H1 (cell line): ENCODE measurements around the gene RBM44. TPM values are rescaled to one million over a fixed set of nuclear protein-coding genes. Genes with fewer than 3 reads are reported as not detected.

Experiments used
- CTCF ChIA-PET: fragments of 300-600 bp; sonication (Branson Sonifier 250); formaldehyde crosslinking; loops from one replicate; lab custom pipeline; 2021; ENCODE audit not compliant: partially characterized antibody; lab: Charles Lee
- POLR2A ChIA-PET: fragments of 300-600 bp; sonication (Branson Sonifier 250); formaldehyde crosslinking; loops from one replicate; lab custom pipeline; 2021; ENCODE audit warnings: inconsistent platforms; ENCODE audit not compliant: partially characterized antibody; lab: Charles Lee
- DNase-seq, 2 experiments: peaks; one replicate each; pipeline versions ENCODE4 v3.0.0 to v3.0.0-alpha.2; 2010 to 2022; ENCODE audit warnings: low spot score in 2 of 2, low read depth in 1 of 2, mixed read lengths in 1 of 2
- FAIRE-seq: peaks from 2 replicates; lab custom pipeline; 2011; peaks lifted over from hg19 to GRCh38; lab: Jason Lieb, UNC
- H2AFZ ChIP-seq: 2 replicates; pipeline ENCODE4 v1.8.1; 2012; ENCODE audit warnings: low read length, inconsistent platforms
- H2AK5ac ChIP-seq: 2 replicates; pipeline ENCODE4 v1.6.1; 2013; ENCODE audit warnings: low read depth, low read length
- H2BK120ac ChIP-seq: replicated peaks from 2 replicates; pipeline ENCODE3; 2013; ENCODE audit warnings: low read depth, low read length, inconsistent platforms
- H2BK12ac ChIP-seq: 2 replicates; pipeline ENCODE4 v1.6.1; 2013; ENCODE audit warnings: low read depth, low read length
- H2BK15ac ChIP-seq: 2 replicates; pipeline ENCODE4 v1.6.1; 2013; ENCODE audit warnings: low read length
- H2BK20ac ChIP-seq: 2 replicates; pipeline ENCODE4 v1.6.1; 2013; ENCODE audit warnings: low read length
- H2BK5ac ChIP-seq: 2 replicates; pipeline ENCODE4 v1.6.1; 2013; ENCODE audit warnings: low read depth, low read length
- H3K14ac ChIP-seq: 2 replicates; pipeline ENCODE4 v1.6.1; 2013; ENCODE audit warnings: inconsistent platforms; ENCODE audit not compliant: insufficient read length
- H3K18ac ChIP-seq: 2 replicates; pipeline ENCODE4 v1.6.1; 2013; ENCODE audit warnings: low read length; ENCODE audit errors: extremely low read depth
- H3K23ac ChIP-seq: 2 replicates; pipeline ENCODE4 v1.6.1; 2013; ENCODE audit warnings: inconsistent platforms; ENCODE audit not compliant: insufficient read length
- H3K23me2 ChIP-seq: 2 replicates; pipeline ENCODE4 v1.6.1; 2013; ENCODE audit warnings: low read depth, low read length
- H3K27ac ChIP-seq: 2 replicates; pipeline ENCODE4 v1.6.1; 2011; ENCODE audit warnings: low read depth, low read length, inconsistent platforms
- H3K27me3 ChIP-seq, 4 experiments: replicated peaks in 1 of 4; 1 replicate in 1 of 4; 2 replicates in 3 of 4; pipeline versions ENCODE4 v1.6.1 to v1.8.1; 2011 to 2013; ENCODE audit warnings: low read length in 3 of 4, mild to moderate bottlenecking in 3 of 4, inconsistent platforms in 2 of 4, mixed read lengths in 2 of 4, moderate library complexity in 1 of 4; ENCODE audit not compliant: control insufficient read depth in 3 of 4, insufficient read depth in 3 of 4; ENCODE audit errors: extremely low read depth in 1 of 4
- H3K36me3 ChIP-seq, 4 experiments: 2 replicates each; pipeline versions ENCODE4 v1.6.1 to v1.8.1; 2011 to 2013; ENCODE audit warnings: mild to moderate bottlenecking in 4 of 4, low read length in 3 of 4, moderate library complexity in 2 of 4, control low read depth in 1 of 4, inconsistent platforms in 1 of 4; ENCODE audit not compliant: insufficient read depth in 4 of 4, control insufficient read depth in 2 of 4
- H3K4ac ChIP-seq: replicated peaks from 2 replicates; pipeline ENCODE3; 2013; ENCODE audit warnings: low read length, low read depth, mixed read lengths, inconsistent platforms; ENCODE audit not compliant: insufficient read length
- H3K4me1 ChIP-seq, 4 experiments: replicated peaks in 1 of 4; 1 replicate in 1 of 4; 2 replicates in 3 of 4; pipeline versions ENCODE4 v1.6.1 to v1.8.1; 2011 to 2013; ENCODE audit warnings: low read length in 3 of 4, inconsistent platforms in 2 of 4, mixed read lengths in 1 of 4; ENCODE audit not compliant: insufficient read depth in 4 of 4, control insufficient read depth in 3 of 4
- H3K4me2 ChIP-seq, 2 experiments: 2 replicates each; pipeline versions ENCODE4 v1.6.1 to v1.8.1; 2011 to 2013; ENCODE audit warnings: low read depth in 2 of 2, low read length in 2 of 2, control low read depth in 1 of 2, inconsistent platforms in 1 of 2, mild to moderate bottlenecking in 1 of 2; ENCODE audit not compliant: insufficient read depth in 1 of 2
- H3K4me3 ChIP-seq, 4 experiments: fragments of 200-600, 300-600 bp in 1 of 4; sonication (generic), shearing (Covaris generic), sonication (Bioruptor Twin) in 1 of 4; 2 replicates each; pipeline versions ENCODE4 v1.5.1 to v1.8.1; 2011 to 2016; ENCODE audit warnings: low read length in 4 of 4, low read depth in 3 of 4, control low read depth in 2 of 4, inconsistent platforms in 2 of 4, mild to moderate bottlenecking in 2 of 4, mixed read lengths in 1 of 4, moderate library complexity in 1 of 4; ENCODE audit not compliant: insufficient read depth in 2 of 4; ENCODE audit errors: extremely low read depth in 1 of 4
- H3K56ac ChIP-seq: replicated peaks from 2 replicates; pipeline ENCODE3; 2013; ENCODE audit warnings: low read depth, mild to moderate bottlenecking, mixed read lengths, low read length, inconsistent platforms; ENCODE audit not compliant: insufficient read length
- H3K79me1 ChIP-seq: 2 replicates; pipeline ENCODE4 v1.6.1; 2013; ENCODE audit warnings: low read depth, low read length, control low read depth
- H3K79me2 ChIP-seq, 2 experiments: 2 replicates each; pipeline versions ENCODE4 v1.6.1 to v1.8.1; 2012 to 2013; ENCODE audit warnings: low read length in 2 of 2, mild to moderate bottlenecking in 2 of 2, inconsistent platforms in 1 of 2; ENCODE audit not compliant: insufficient read depth in 2 of 2, control insufficient read depth in 1 of 2
- H3K9ac ChIP-seq, 4 experiments: replicated peaks in 1 of 4; 1 replicate in 1 of 4; 2 replicates in 3 of 4; pipeline versions ENCODE4 v1.6.1 to v1.8.1; 2011 to 2013; ENCODE audit warnings: low read depth in 3 of 4, low read length in 3 of 4, control low read depth in 2 of 4, mild to moderate bottlenecking in 2 of 4, moderate library complexity in 2 of 4, inconsistent platforms in 1 of 4; ENCODE audit errors: extremely low read depth in 1 of 4
- H3K9me3 ChIP-seq, 2 experiments: 2 replicates each; pipeline versions ENCODE4 v1.6.1 to v1.8.1; 2012 to 2013; ENCODE audit warnings: mild to moderate bottlenecking in 2 of 2, moderate library complexity in 2 of 2, control low read depth in 1 of 2, inconsistent platforms in 1 of 2, low read depth in 1 of 2, low read length in 1 of 2, mixed read lengths in 1 of 2; ENCODE audit not compliant: insufficient read depth in 2 of 2
- H4K20me1 ChIP-seq, 2 experiments: replicated peaks in 1 of 2; 2 replicates each; pipeline versions ENCODE3 to v1.8.1; 2011 to 2013; ENCODE audit warnings: inconsistent platforms in 2 of 2, low read length in 2 of 2, mild to moderate bottlenecking in 1 of 2; ENCODE audit not compliant: insufficient read depth in 2 of 2, control insufficient read depth in 1 of 2
- H4K5ac ChIP-seq: 2 replicates; pipeline ENCODE4 v1.6.1; 2013; ENCODE audit warnings: low read length, low read depth, mixed read lengths, inconsistent platforms; ENCODE audit not compliant: insufficient read length
- H4K8ac ChIP-seq: 2 replicates; pipeline ENCODE4 v1.8.0; 2013; ENCODE audit warnings: mild to moderate bottlenecking, moderate library complexity, low read length, inconsistent platforms; ENCODE audit not compliant: insufficient read depth; ENCODE audit errors: extremely low read depth
- H4K91ac ChIP-seq: replicated peaks from 2 replicates; pipeline ENCODE3; 2013; ENCODE audit warnings: low read length, mixed read lengths, inconsistent platforms; ENCODE audit not compliant: insufficient read length
- EZH2 ChIP-seq: fragments of 200-600 bp; sonication (generic); IDR thresholded peaks from 2 replicates; pipeline ENCODE4 v1.7.1; 2012; ENCODE audit warnings: low read depth, mild to moderate bottlenecking, moderate library complexity, low read length, inconsistent platforms; ENCODE audit not compliant: severe bottlenecking
- GABPA ChIP-seq: IDR thresholded peaks from 2 replicates; pipeline ENCODE4 v1.6.1; 2011; ENCODE audit warnings: mild to moderate bottlenecking, low read length, moderate library complexity, borderline replicate concordance; ENCODE audit not compliant: insufficient read depth
- HDAC2 ChIP-seq, 2 experiments: fragments of 300-600 bp in 1 of 2; sonication (generic) in 1 of 2; IDR thresholded peaks; 2 replicates each; pipeline ENCODE4 v1.6.1; 2011 to 2012; ENCODE audit warnings: low read depth in 2 of 2, low read length in 2 of 2, mild to moderate bottlenecking in 2 of 2, moderate library complexity in 2 of 2, borderline replicate concordance in 1 of 2, inconsistent platforms in 1 of 2
- JUND ChIP-seq: IDR thresholded peaks from 2 replicates; pipeline ENCODE4 v1.6.1; 2011; ENCODE audit warnings: mild to moderate bottlenecking, improper control_type of control experiment, low read length
- RAD21 ChIP-seq, 2 experiments: IDR thresholded peaks in 1 of 2; conservative IDR thresholded peaks in 1 of 2; 2 replicates each; pipeline ENCODE4 v1.6.1; 2011; ENCODE audit warnings: low read depth in 2 of 2, low read length in 2 of 2, improper control_type of control experiment in 1 of 2, inconsistent platforms in 1 of 2, mild to moderate bottlenecking in 1 of 2, moderate library complexity in 1 of 2
- SIX5 ChIP-seq: IDR thresholded peaks from 2 replicates; pipeline ENCODE4 v1.6.1; 2011; ENCODE audit warnings: mild to moderate bottlenecking, low read depth, low read length
- SP1 ChIP-seq: IDR thresholded peaks from 2 replicates; pipeline ENCODE4 v1.6.1; 2011; ENCODE audit warnings: low read depth, low read length
- SP2 ChIP-seq: IDR thresholded peaks from 2 replicates; pipeline ENCODE4 v1.6.1; 2012; ENCODE audit warnings: mild to moderate bottlenecking, low read length, inconsistent platforms
- SP4 ChIP-seq: IDR thresholded peaks from 2 replicates; pipeline ENCODE4 v1.6.1; 2012; ENCODE audit warnings: low read length, inconsistent platforms
- SRF ChIP-seq: IDR thresholded peaks from 2 replicates; pipeline ENCODE4 v1.6.1; 2011; ENCODE audit warnings: mild to moderate bottlenecking, low read depth, low read length, moderate library complexity
- SUZ12 ChIP-seq: fragments of 200-600 bp; sonication (generic); IDR thresholded peaks from 2 replicates; pipeline ENCODE4 v1.6.1; 2012; ENCODE audit warnings: mild to moderate bottlenecking, inconsistent platforms, low read length, moderate library complexity, mixed read lengths
- TEAD4 ChIP-seq: IDR thresholded peaks from 2 replicates; pipeline ENCODE4 v1.6.1; 2012; ENCODE audit warnings: low read depth, low read length, inconsistent platforms, mixed read lengths
- YY1 ChIP-seq: IDR thresholded peaks from 2 replicates; pipeline ENCODE4 v1.6.1; 2011; ENCODE audit warnings: low read depth, mild to moderate bottlenecking, low read length
- WGBS, 2 experiments: shearing (Covaris generic) in 1 of 2; methylation state at CpG; one replicate each; pipeline versions ENCODE4 v1.1.6 to v1.1.7; 2013 to 2015; ENCODE audit warnings: low lambda C conversion rate in 2 of 2, mixed read lengths in 2 of 2, inconsistent platforms in 1 of 2, low coverage in 1 of 2, missing lambda C conversion rate in 1 of 2; ENCODE audit not compliant: insufficient replicate concordance in 2 of 2, insufficient coverage in 1 of 2, insufficient read length in 1 of 2; ENCODE audit errors: extremely low coverage in 1 of 2, missing lambda C conversion rate in 1 of 2; 5-methylcytosine and 5-hydroxymethylcytosine counted together
- polyA plus RNA-seq, 7 experiments: library from polyadenylated mRNA; depleted of rRNA in 3 of 7; stranded (reverse) in 5 of 7; unstranded in 2 of 7; fragments of >200 nt in 5 of 7; fragments of 200-250 nt in 2 of 7; gene quantifications; 1 replicate in 5 of 7; 2 replicates in 1 of 7; 4 replicates in 1 of 7; pipeline versions ENCODE4 v1.2.1 to v1.2.3, GENCODE V29; 2011 to 2013; ENCODE audit warnings: missing spikeins in 2 of 7, mixed read lengths in 2 of 7
- total RNA-seq: library from RNA; stranded (reverse); fragmentation: NEBNext Ultra II Directional; extraction: Animal tissue kit (Norgen Biotek cat#: 25700); gene quantifications from 2 replicates; pipeline ENCODE4 v1.2.1, GENCODE V29; 2021
- TF ChIP-seq, protein P1 (sequence below): IDR thresholded peaks from 2 replicates; pipeline ENCODE4 v1.6.1; 2011; ENCODE audit warnings: low read length, improper control_type of control experiment

Gene RBM44
- total and polyA plus RNA-seq, 2 of the 8 experiments (the other 6 are each of a cell fraction or from before 2014, with no cell fraction given), result 0.12 to 0.43 TPM

DNA sequence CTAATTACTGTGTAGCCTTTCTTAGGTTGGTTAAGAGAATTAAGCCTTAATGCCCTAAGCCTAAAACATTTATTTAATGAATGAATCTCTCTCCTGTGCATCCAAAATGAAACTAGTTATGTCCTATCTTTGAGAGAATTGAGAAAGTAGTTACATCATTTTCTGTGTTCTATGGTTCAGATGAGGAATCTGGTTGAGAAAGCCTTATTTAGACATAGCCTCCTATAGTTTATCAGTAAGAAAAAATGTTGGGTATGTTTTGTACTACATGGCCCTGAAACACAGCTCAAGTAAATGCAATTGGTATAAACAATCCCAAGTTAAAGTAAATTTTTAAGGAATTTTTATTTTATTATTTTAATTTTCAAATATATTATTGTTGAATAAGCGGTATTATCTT lies 35.0 kb downstream of the RBM44 start:
- H4K8ac ChIP-seq, result no peak overlapping the region
- no peak overlapping the region for H3K18ac ChIP-seq
- H4K20me1 ChIP-seq, result no peaks in the 10 kb centered on the region
- no peaks in the 10 kb centered on the region for H3K79me2 ChIP-seq
- H3K9me3 ChIP-seq, result no peaks in the 10 kb centered on the region
- no peaks in the 10 kb centered on the region for H3K27me3 ChIP-seq
- no peak overlapping the region for H2AFZ ChIP-seq
- H3K4me2 ChIP-seq, result no peak overlapping the region
- no peak overlapping the region for H3K4me3 ChIP-seq
- POLR2A ChIA-PET, result no interaction called here
- H3K36me3 ChIP-seq, result no peaks in the 10 kb centered on the region
- WGBS, 2 experiments, result 92% methylated on average over 1 of the region's 1 CpG; no CpG with 5 or more reads in 1 of the 2 experiments
- no peaks in the 10 kb centered on the region for H3K4me1 ChIP-seq
- no peak overlapping the region for H2BK20ac ChIP-seq
- no peak overlapping the region for H2BK15ac ChIP-seq
- FAIRE-seq (no peak), DNase-seq (no peak)
- no peaks in the 10 kb centered on the region for H3K23me2 ChIP-seq
- H3K4ac ChIP-seq, result no peak overlapping the region
- H3K79me1 ChIP-seq, result no peaks in the 10 kb centered on the region
- no peak overlapping the region for H3K14ac ChIP-seq
- H3K56ac ChIP-seq, result no peak overlapping the region
- H2AK5ac ChIP-seq, result no peak overlapping the region
- H2BK120ac ChIP-seq, result no peak overlapping the region
- H2BK5ac ChIP-seq, result no peak overlapping the region
- H3K9ac ChIP-seq, result no peak overlapping the region
- H2BK12ac ChIP-seq, result no peak overlapping the region
- H3K27ac ChIP-seq, result no peak overlapping the region
- no peak overlapping the region for H4K91ac ChIP-seq
- no peak overlapping the region for H3K23ac ChIP-seq
- no peak overlapping the region for H4K5ac ChIP-seq
- CTCF ChIA-PET, result no interaction called here
- no peak for TF ChIP-seq SIX5
- no peak for TF ChIP-seq JUND
- no peak for TF ChIP-seq GABPA
- no peak for TF ChIP-seq TEAD4
- no peak for TF ChIP-seq HDAC2 (IDR thresholded peaks at IDR 0.05; ENCODE audit: borderline replicate concordance in 1 of 2, low read depth in 2 of 2, low read length in 2 of 2)
- no peak for TF ChIP-seq SP4
- no peak for TF ChIP-seq EZH2
- TF ChIP-seq SP1, result no peak
- no peak for TF ChIP-seq SP2
- no peak for TF ChIP-seq YY1
- TF ChIP-seq RAD21 (IDR thresholded peaks at IDR 0.05 in 1 of 2, conservative IDR thresholded peaks at IDR 0.05 in 1 of 2; ENCODE audit: low read depth in 2 of 2, low read length in 2 of 2), result no peak
- no peak for TF ChIP-seq SUZ12
- TF ChIP-seq SRF, result no peak
- TF ChIP-seq, protein P1, sequence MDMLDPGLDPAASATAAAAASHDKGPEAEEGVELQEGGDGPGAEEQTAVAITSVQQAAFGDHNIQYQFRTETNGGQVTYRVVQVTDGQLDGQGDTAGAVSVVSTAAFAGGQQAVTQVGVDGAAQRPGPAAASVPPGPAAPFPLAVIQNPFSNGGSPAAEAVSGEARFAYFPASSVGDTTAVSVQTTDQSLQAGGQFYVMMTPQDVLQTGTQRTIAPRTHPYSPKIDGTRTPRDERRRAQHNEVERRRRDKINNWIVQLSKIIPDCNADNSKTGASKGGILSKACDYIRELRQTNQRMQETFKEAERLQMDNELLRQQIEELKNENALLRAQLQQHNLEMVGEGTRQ, result no peak
